Gastroesophageal sphincter (tissue), 3 donors: Measurements from ENCODE around the gene NOL6.

Experiments
- POLR2A ChIP-seq, 2 donors: fragments of 450-650 bp; IDR thresholded peaks; one replicate each; pipeline ENCODE4 v1.6.1; 2017; ENCODE audit warnings: antibody characterized with exemption in 2 of 2, mild to moderate bottlenecking in 2 of 2, moderate library complexity in 1 of 2
- TF ChIP-seq, protein P1 (sequence below), 4 experiments: fragments of 200-600 bp in 2 of 4; fragments of 450-650 bp in 2 of 4; sonication (generic) in 1 of 4; IDR thresholded peaks; one replicate each; pipeline ENCODE4 v1.5.1; 2017 to 2019; ENCODE audit warnings: antibody characterized with exemption in 4 of 4, mild to moderate bottlenecking in 2 of 4, moderate library complexity in 2 of 4

DNA sequence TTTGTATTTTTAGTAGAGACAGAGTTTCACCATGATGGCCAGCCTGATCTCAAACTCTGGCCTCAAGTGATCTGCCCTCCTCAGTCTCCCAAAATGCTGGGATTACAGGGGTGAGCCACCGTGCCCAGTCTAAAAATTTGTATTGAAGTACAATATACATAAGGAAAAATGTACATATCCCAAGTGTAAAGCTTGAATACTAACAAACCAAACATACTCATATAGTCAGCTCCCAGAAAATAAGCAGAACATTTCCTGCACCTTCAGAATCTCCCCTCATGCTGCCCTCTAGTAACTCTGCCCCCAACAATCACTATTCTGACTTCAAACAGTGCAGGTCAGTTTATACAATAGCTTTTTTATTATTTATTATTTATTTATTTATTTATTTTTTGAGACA, 1.6 kb upstream of the NOL6 start:
- TF ChIP-seq POLR2A (IDR thresholded peaks at IDR 0.05) = no peak
- TF ChIP-seq, protein P1, sequence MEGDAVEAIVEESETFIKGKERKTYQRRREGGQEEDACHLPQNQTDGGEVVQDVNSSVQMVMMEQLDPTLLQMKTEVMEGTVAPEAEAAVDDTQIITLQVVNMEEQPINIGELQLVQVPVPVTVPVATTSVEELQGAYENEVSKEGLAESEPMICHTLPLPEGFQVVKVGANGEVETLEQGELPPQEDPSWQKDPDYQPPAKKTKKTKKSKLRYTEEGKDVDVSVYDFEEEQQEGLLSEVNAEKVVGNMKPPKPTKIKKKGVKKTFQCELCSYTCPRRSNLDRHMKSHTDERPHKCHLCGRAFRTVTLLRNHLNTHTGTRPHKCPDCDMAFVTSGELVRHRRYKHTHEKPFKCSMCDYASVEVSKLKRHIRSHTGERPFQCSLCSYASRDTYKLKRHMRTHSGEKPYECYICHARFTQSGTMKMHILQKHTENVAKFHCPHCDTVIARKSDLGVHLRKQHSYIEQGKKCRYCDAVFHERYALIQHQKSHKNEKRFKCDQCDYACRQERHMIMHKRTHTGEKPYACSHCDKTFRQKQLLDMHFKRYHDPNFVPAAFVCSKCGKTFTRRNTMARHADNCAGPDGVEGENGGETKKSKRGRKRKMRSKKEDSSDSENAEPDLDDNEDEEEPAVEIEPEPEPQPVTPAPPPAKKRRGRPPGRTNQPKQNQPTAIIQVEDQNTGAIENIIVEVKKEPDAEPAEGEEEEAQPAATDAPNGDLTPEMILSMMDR (IDR thresholded peaks at IDR 0.05) = no peak
